ENCODE data around the gene KLHL22. TPM values are rescaled to one million over a fixed set of nuclear protein-coding genes. Genes with fewer than 3 reads are reported as not detected.

Gene KLHL22
- total RNA-seq, 2 donors from 2014 or later, result 45.1 to 51.3 TPM

GRCh38 chr22:20532256-20532993, 36.8 kb upstream of the KLHL22 start:
- H3K27me3 ChIP-seq (replicated peaks; ENCODE audit: insufficient read depth), result no peaks in the 10 kb centered on the region
- H3K27ac ChIP-seq, result peak overlapping the region; percentile 10 to 39
- no peak for DNase-seq (ENCODE audit: low spot score)
- TF ChIP-seq POLR2A (IDR thresholded peaks at IDR 0.05) (no peak), CTCF (IDR thresholded peaks at IDR 0.05) (no peak), POLR2AphosphoS5 (IDR thresholded peaks at IDR 0.05) (no peak)
- H3K36me3 ChIP-seq, result peaks cover 0 to 4% of the 10 kb centered on the region in 2 donors
- peaks cover 21% of the 10 kb centered on the region for H3K4me1 ChIP-seq (replicated peaks)
- 71% methylated on average over 10 of the region's 10 CpGs for WGBS
- intact Hi-C loops (cut with DNase I), result no loop called here
- no peak overlapping the region for H3K4me3 ChIP-seq
- no peaks in the 10 kb centered on the region for H3K9me3 ChIP-seq

- WGBS, result 25% methylated on average over 15 of the region's 15 CpGs
- no peak overlapping the region for H3K4me3 ChIP-seq
- no peaks in the 10 kb centered on the region for H3K27me3 ChIP-seq (replicated peaks; ENCODE audit: insufficient read depth)
- H3K27ac ChIP-seq, result peak overlapping the region; percentile 39 to 57
- no peaks in the 10 kb centered on the region for H3K9me3 ChIP-seq
- peaks cover 0 to 4% of the 10 kb centered on the region in 2 donors for H3K36me3 ChIP-seq
- TF ChIP-seq POLR2A (IDR thresholded peaks at IDR 0.05) (no peak), CTCF (IDR thresholded peaks at IDR 0.05) (no peak), POLR2AphosphoS5 (IDR thresholded peaks at IDR 0.05) (peak; percentile 48)
- intact Hi-C loops (cut with DNase I), result no loop called here
- DNase-seq (ENCODE audit: low spot score), result peak; percentile 52
- H3K4me1 ChIP-seq (replicated peaks), result peaks cover 21% of the 10 kb centered on the region
These were observed 36.0 kb upstream of the KLHL22 start for GRCh38 chr22:20531404-20532201.

- Histone ChIP-seq H3K36me3 (peaks cover 0 to 4% of the 10 kb centered on the region in 2 donors), H3K4me3 (no peak overlapping the region), H3K4me1 (replicated peaks) (peaks cover 21% of the 10 kb centered on the region), H3K27me3 (replicated peaks; ENCODE audit: insufficient read depth) (no peaks in the 10 kb centered on the region), H3K27ac (peak overlapping the region; percentile 39 to 57), H3K9me3 (no peaks in the 10 kb centered on the region)
- no peak for DNase-seq (ENCODE audit: low spot score)
- WGBS, result 8% methylated on average over 1 of the region's 1 CpG
- intact Hi-C loops (cut with DNase I), result no loop called here
- TF ChIP-seq POLR2AphosphoS5 (IDR thresholded peaks at IDR 0.05) (no peak), CTCF (IDR thresholded peaks at IDR 0.05) (no peak), POLR2A (IDR thresholded peaks at IDR 0.05) (no peak)
These were observed 35.5 kb upstream of the KLHL22 start for GRCh38 chr22:20531154-20531403.

GRCh38 chr22:20530368-20531153, 35.0 kb upstream of the KLHL22 start:
- DNase-seq (ENCODE audit: low spot score), result no peak
- peaks cover 21% of the 10 kb centered on the region for H3K4me1 ChIP-seq (replicated peaks)

More at GRCh38 chr22:20530368-20531153, 35.0 kb upstream of the KLHL22 start:
- Histone ChIP-seq H3K9me3 (no peaks in the 10 kb centered on the region), H3K4me3 (no peak overlapping the region), H3K27ac (peak overlapping the region; percentile 39 to 57), H3K36me3 (peaks cover 0 to 4% of the 10 kb centered on the region in 2 donors), H3K27me3 (replicated peaks; ENCODE audit: insufficient read depth) (no peaks in the 10 kb centered on the region)
- TF ChIP-seq POLR2AphosphoS5 (IDR thresholded peaks at IDR 0.05) (no peak), POLR2A (IDR thresholded peaks at IDR 0.05) (no peak), CTCF (IDR thresholded peaks at IDR 0.05) (no peak)
- intact Hi-C loops (cut with DNase I), result no loop called here
- WGBS, result 62% methylated on average over 15 of the region's 15 CpGs
